ENCODE measurements around the gene PPHLN1. TPM values are rescaled to one million over a fixed set of nuclear protein-coding genes. Genes with fewer than 3 reads are reported as not detected.
"Not testable (repeated sequence)": the region's sequence is repeated elsewhere in the genome, so short reads cannot be mapped to it uniquely, and the experiment has no call there.

PPHLN1 gene
- total RNA-seq, 1 donor from 2014 or later = 56.8 TPM

- DNase-seq = no peak
Observed at GRCh38 chr12:42322567-42322966, 3.4 kb upstream of the PPHLN1 start.

DNA sequence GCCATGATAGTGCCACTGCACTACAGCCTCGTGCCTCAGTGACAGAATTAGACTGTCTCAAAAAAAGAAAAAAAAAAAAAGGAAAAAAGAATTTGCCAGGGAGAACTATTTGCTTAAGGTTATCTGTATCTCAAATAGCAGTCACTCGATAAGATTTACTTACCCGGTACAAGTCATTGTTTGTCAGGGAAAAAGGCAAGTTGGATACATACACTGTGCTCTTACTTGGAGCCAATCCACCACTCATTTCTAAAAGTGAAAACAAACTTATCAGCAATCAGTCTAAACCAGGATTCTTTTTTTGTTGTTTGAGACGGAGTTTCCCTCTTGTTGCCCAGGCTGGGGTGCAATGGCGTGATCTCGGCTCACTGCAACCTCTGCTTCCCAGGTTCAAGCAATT, 2.1 kb upstream of the PPHLN1 start:
- no peak for DNase-seq

DNA sequence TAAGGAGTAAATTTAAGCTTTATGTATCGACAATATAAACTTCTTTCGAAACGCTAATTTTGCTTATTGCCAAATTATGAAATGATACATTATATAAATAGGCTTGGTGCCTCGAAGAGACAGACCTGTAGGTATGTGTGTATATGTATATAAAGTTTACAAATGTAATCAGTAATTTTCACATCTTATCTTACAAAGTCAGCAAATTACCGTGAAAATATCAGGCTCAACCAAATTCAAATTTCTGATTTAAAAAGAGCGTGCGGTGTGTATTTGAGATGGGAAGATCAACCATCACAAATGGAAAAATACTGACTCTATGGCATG, 678 bp upstream of the PPHLN1 start:
- DNase-seq = no peak

GRCh38 chr12:42326541-42327226, 717 bp downstream of the PPHLN1 start:
- peak; percentile 50 for DNase-seq

DNA sequence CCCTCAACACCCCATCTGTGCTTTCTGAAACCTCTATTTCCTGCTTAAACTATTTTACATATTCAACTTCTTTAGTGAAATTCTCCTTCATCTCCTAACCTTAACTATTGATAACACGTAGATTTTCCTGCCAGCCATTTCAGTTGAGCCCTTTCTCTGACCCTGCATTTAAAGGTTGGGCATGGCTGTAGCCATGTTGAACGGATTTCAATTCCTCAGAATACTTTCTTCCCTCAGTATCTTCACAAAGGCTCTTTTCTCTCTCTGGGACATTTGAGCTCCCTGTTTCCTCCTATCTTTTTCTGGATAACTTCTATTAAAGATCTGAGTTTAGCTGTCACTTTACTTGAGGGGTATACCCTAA, 1.2 kb downstream of the PPHLN1 start:
- DNase-seq = no peak

DNA sequence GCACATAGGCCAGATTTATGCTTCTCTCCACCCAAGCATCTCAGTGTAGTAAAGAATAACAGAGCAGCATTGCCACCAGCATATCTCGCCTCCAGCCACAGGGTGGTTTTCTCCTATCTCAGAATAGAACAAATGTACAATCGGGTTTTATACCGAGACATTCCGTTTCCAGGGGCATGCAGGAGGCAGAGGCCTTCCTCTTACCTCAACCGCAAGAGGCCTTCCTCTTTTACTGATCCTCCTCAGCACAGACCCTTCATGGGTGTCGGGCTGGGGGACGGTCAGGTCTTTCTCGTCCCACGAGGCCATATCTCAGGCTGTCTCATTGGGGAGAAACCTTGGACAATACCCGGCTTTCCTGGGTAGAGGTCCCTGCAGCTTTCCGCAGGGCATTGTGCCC, 4.1 kb downstream of the PPHLN1 start:
- not testable (repeated sequence) for DNase-seq

GRCh38 chr12:42332301-42333285, 6.6 kb downstream of the PPHLN1 start:
- DNase-seq = peak; percentile 72

DNA sequence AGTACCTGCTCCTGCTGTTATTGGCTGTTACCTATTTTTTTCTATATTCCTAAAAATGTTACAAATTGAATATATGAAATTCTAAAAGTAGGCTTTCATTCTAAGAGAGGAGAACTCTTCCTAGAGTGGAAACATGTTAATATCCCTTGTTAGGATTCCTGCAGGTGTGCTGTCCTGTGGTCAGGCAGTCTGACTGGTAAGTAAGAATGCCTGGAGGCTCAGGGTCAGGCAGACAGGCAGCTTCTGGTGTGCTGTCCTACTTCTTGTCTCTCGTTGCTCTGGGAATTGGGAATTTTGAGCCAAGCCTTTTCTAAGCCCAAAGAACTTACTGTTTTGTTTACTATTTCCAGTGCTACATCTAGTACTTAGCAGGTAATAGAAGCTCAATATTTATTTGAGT, 10.3 kb downstream of the PPHLN1 start:
- no peak for DNase-seq

GRCh38 chr12:42338280-42338679, 12.3 kb downstream of the PPHLN1 start:
- DNase-seq = no peak

GRCh38 chr12:42342028-42342427, 16.1 kb downstream of the PPHLN1 start:
- DNase-seq = no peak

DNA sequence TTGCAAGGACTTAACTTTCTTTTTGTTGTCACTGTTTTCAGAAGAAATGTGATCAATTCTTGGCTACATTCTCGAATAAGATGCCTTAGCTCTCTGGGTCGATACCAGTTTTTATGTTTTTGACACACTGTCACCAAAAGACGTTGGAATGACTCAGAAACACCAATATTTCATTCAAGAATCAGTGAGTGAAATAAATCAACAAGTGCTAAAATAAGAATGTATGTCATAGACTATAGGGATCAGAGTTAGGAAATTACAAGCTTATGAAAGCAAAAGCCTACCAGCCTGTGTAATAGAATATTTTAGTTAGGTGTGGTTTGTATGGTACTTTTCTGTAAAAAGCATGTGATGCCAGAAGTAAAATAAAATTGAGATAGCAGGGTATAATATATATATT, 17.8 kb downstream of the PPHLN1 start:
- DNase-seq = no peak

GRCh38 chr12:42346403-42347002, 20.5 kb downstream of the PPHLN1 start:
- peak; percentile 24 for DNase-seq

DNA sequence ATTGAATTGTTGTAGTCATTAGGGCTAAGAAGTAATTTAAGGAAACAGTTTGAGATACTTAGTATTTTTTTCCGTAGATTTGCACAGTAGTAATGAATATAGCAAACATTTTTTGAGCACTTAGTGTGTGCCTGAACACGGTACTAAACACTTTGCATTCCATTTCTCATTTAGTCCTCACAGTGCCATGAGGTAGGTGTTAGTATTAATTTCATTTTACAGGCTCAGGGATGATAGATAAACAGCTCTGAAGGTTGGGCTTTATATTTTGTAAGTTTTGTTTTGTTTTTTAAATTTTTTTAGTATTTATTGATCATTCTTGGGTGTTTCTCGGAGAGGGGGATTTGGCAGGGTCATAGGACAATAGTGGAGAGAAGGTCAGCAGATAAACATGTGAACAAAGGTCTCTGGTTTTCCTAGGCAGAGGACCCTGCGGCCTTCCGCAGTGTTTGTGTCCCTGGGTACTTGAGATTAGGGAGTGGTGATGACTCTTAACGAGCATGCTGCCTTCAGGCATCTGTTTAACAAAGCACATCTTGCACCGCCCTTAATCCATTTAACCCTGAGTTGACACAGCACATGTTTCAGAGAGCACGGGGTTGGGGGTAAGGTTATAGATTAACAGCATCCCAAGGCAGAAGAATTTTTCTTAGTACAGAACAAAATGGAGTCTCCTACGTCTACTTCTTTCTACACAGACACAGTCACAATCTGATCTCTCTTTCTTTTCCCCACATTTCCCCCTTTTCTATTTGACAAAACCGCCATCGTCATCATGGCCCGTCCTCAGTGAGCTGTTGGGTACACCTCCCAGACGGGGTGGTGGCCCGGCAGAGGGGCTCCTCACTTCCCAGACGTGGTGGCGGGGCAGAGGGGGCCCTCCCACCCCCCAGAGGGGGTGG, 23.4 kb downstream of the PPHLN1 start:
- DNase-seq = not testable (repeated sequence)

DNA sequence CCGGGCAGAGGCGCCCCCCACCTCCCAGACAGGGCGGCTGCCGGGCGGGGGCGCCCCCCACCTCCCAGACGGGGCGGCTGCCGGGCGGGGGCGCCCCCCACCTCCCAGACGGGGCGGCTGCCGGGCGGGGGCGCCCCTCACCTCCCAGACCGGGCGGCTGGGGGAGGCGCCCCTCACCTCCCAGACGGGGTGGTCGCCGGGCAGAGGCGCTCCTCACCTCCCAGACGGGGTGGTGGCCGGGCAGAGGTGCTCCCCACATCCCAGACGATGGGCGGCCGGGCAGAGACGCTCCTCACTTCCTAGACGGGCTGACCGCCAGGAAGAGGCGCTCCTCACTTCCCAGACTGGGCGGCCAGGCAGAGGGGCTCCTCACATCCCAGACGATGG, 24.0 kb downstream of the PPHLN1 start:
- not testable (repeated sequence) for DNase-seq

GRCh38 chr12:42356344-42356743, 30.4 kb downstream of the PPHLN1 start:
- no peak for DNase-seq

DNA sequence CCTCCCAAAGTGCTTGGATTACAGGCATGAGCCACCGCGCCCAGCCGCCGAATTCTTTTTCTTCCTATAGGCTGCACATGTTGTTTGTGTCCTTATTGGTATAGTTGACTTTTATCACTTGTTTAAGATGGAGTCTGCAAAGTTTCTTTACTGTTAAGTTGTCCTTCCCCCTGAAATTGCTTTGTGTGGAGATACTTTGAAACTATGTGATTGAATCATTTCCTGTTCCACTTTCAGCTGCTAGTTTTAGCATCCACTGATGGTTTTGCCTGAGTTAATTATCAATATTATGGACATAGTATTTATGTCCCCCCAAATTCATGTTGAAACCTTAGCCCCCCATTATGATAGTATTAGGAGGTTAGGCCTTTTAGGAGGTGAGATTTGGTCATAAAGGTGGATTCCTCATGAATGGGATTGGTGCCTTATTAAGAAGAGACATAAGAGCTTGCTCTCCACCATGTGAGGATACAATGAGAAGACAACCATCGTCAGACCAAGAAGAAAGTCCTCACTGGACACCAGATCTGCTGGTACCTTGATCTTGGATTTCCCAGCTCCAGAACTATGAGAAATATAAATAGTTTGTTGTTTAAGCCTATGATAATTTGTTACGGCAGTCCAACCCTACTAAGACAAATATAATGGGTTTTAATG, 34.9 kb downstream of the PPHLN1 start:
- DNase-seq = no peak

GRCh38 chr12:42361909-42362646, 36.1 kb downstream of the PPHLN1 start:
- DNase-seq = no peak

DNA sequence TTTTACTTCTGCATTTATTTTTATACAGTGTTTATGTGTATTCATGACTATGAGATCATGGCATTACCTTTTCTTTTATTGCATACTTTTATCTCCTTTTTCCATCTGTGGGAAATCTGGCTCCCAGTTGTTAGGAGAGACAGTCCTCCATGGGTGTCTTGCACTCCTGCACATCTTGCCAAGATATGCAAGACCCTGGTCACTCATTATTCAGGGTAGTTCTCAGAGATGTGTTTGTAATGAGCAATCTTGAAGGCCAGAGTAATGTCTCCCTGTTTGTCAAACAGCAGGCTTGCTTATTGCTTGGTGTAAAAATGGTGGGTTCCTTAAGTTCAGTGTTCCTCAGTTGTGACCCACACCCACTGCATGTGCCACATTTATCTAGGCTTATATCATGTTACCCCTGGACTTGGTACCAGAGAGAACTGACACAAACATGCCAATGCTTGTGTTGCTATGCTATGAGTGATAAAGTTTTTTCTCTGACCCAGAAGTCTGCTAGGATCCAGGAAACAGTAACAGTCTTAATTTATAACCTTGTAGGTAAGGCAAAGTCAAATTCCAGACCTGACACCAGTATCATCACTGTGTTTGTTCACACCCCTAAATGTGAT, 36.8 kb downstream of the PPHLN1 start:
- DNase-seq = no peak

DNA sequence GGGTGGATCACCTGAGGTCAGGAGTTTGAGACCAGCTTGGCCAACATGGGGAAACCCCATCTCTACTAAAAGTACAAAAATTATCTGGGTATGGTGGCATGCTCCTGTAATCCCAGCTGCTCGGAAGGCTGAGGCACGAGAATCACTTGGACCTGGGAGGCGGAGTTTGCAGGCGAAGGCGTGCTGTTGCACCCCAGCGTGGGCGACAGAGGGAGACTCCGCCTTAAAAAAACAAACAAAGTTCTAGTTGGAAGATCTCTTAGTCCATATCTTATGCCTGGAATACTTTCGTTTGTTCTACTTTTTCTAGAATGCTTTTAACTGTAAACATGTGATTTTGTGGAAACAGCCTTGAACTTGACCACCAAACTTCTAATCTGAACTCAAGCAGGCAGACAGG, 38.7 kb downstream of the PPHLN1 start:
- DNase-seq = no peak

GRCh38 chr12:42365486-42365885, 39.5 kb downstream of the PPHLN1 start:
- no peak for DNase-seq
